Thoracic aorta (tissue), 2 donors: ENCODE measurements around the gene REL. TPM values are rescaled to one million over a fixed set of nuclear protein-coding genes. Genes with fewer than 3 reads are reported as not detected.

ENCODE experiments used
- ATAC-seq: fragments of 150-250 bp; one replicate; pipeline ENCODE4 v1.8.0; 2017; ENCODE audit warnings: low read depth; ENCODE audit not compliant: insufficient number of reproducible peaks, low FRiP score
- DNase-seq: peaks from one replicate; pipeline ENCODE4 v3.0.0-alpha.2; 2020; ENCODE audit warnings: low spot score
- H3K27ac ChIP-seq, 2 donors: fragments of 200-600 bp; sonication (generic); 1 replicate in 1 of 2; 2 replicates in 1 of 2; pipeline ENCODE4 v1.5.1; 2016; ENCODE audit warnings: mild to moderate bottlenecking in 2 of 2, moderate library complexity in 2 of 2
- H3K27me3 ChIP-seq: fragments of 200-600 bp; sonication (generic); replicated peaks from 2 replicates; pipeline ENCODE4 v1.6.0; 2016; ENCODE audit warnings: mild to moderate bottlenecking; ENCODE audit not compliant: insufficient read depth
- H3K36me3 ChIP-seq: fragments of 200-600 bp; sonication (generic); one replicate; pipeline ENCODE4 v1.5.1; 2016
- H3K4me1 ChIP-seq, 2 donors: fragments of 200-600 bp; sonication (generic); 1 replicate in 1 of 2; 2 replicates in 1 of 2; pipeline versions ENCODE4 v1.5.1 to v1.6.0; 2016; ENCODE audit warnings: low read depth in 2 of 2, mild to moderate bottlenecking in 1 of 2; ENCODE audit not compliant: control insufficient read depth in 1 of 2
- H3K4me3 ChIP-seq: fragments of 200-600 bp; sonication (generic); 2 replicates; pipeline ENCODE4 v1.5.1; 2016; ENCODE audit warnings: mild to moderate bottlenecking
- H3K9me3 ChIP-seq: fragments of 200-600 bp; sonication (generic); 2 replicates; pipeline ENCODE4 v1.5.1; 2016
- total RNA-seq, 2 donors: library from RNA; depleted of rRNA; stranded (reverse); fragments of >200 nt; gene quantifications; one replicate each; pipeline versions ENCODE4 v1.1.0 to v1.2.3, GENCODE V29; 2016
- TF ChIP-seq, protein P1 (sequence below): fragments of 200-600 bp; sonication (generic); IDR thresholded peaks from one replicate; pipeline ENCODE4 v1.5.1; 2019; ENCODE audit warnings: antibody characterized with exemption

REL gene
- total RNA-seq, 2 donors from 2014 or later: 15.7 to 26.9 TPM

DNA sequence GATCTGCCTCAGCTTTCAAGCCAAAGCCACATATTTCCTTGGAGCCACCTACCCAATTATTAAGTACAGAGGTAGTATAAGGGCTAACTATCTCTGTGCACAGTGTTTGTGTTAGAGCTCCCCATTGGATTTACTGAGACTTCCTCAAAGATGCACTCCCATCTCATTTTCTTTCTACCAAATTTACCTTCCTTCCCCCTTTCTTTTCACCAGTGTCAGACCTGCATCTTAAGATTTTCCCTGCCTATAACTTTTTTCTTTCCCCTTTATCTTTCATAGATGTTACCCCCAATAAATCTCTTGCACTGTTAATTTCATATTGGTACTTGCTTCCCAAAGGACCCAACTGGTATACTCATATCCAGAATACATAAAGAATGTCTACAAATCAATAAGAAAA is 5.9 kb upstream of the REL start:
- TF ChIP-seq, protein P1, sequence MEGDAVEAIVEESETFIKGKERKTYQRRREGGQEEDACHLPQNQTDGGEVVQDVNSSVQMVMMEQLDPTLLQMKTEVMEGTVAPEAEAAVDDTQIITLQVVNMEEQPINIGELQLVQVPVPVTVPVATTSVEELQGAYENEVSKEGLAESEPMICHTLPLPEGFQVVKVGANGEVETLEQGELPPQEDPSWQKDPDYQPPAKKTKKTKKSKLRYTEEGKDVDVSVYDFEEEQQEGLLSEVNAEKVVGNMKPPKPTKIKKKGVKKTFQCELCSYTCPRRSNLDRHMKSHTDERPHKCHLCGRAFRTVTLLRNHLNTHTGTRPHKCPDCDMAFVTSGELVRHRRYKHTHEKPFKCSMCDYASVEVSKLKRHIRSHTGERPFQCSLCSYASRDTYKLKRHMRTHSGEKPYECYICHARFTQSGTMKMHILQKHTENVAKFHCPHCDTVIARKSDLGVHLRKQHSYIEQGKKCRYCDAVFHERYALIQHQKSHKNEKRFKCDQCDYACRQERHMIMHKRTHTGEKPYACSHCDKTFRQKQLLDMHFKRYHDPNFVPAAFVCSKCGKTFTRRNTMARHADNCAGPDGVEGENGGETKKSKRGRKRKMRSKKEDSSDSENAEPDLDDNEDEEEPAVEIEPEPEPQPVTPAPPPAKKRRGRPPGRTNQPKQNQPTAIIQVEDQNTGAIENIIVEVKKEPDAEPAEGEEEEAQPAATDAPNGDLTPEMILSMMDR: no peak
- H3K4me1 ChIP-seq: no peaks in the 10 kb centered on the region
- DNase-seq: no peak
- H3K4me3 ChIP-seq: no peak overlapping the region
- H3K9me3 ChIP-seq: no peaks in the 10 kb centered on the region
- no peaks in the 10 kb centered on the region for H3K36me3 ChIP-seq
- no peak overlapping the region for H3K27ac ChIP-seq
- no peak for ATAC-seq
- H3K27me3 ChIP-seq: no peaks in the 10 kb centered on the region

DNA sequence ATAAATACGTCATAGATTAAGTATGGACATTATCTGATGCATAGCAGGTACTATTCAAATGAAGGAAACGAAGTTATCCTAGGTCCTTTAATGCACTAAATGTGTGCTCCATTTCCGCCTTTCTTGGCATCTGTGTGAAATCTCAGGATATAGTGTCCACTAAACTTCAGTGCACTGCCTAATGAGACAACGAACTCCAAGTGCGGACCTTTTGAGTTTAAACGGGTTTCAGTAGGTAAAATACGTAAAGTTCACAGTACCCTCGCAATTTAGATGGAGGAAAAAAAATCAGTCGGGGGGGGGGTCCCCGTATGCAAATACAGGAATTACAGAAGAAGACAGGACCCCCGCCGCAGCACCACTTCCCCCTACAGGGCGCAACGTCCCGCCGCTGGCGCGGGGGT is 729 bp upstream of the REL start:
- no peaks in the 10 kb centered on the region for H3K9me3 ChIP-seq
- DNase-seq: no peak
- ATAC-seq: peak; percentile 24

DNA sequence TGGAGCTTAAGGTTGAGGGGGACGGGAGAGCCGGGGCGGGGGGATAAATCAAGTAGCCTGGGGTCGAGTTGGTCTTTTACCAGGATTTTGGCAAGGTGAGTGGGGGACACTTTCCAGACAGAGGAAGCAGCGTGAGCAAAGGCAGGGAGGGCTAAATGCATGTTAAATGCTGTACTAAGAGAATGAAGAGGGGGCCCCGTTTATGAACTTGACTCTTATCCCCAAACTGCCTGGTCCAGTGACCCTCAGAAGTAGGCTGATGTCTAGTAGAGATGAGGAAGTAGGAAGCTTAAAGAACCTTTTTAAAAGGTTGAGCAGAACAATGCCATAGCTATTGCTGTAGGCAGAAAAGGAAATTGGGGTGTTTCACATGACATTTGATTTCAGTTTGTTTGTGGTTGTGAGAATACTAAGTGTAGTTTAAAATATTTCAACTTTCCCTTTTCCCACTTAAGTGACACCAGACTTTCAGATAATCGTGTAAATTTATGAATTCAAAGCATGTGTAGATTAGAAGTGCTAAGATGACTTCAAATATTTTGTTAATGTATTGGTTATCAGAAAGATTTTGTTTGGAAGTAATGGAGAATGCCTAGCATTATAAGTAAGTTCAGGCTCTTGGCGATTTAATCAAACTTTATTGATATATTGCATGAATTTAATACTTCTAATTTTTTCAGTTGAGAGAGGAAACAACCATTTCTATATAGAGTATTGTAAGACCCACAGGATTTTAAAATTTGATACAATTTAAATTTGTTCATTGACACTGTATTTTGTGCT is 1.8 kb downstream of the REL start:
- TF ChIP-seq, protein P1: no peak
- peak overlapping the region in 1 of 2 donors; percentile 86 for H3K27ac ChIP-seq
- peak overlapping the region; percentile 85 for H3K4me3 ChIP-seq
- ATAC-seq (no peak), DNase-seq (no peak)
- peaks cover 17 to 23% of the 10 kb centered on the region in 2 donors for H3K4me1 ChIP-seq
- no peaks in the 10 kb centered on the region for H3K27me3 ChIP-seq
- no peaks in the 10 kb centered on the region for H3K36me3 ChIP-seq
- no peaks in the 10 kb centered on the region for H3K9me3 ChIP-seq

More for the DNA sequence above, 729 bp upstream of the REL start:
- Histone ChIP-seq H3K4me3 (peak overlapping the region; percentile 85), H3K4me1 (peaks cover 6 to 23% of the 10 kb centered on the region in 2 donors), H3K27me3 (no peaks in the 10 kb centered on the region), H3K27ac (peak overlapping the region; percentile 86 to 93), H3K36me3 (no peaks in the 10 kb centered on the region)
- TF ChIP-seq, protein P1: peak; percentile 23

DNA sequence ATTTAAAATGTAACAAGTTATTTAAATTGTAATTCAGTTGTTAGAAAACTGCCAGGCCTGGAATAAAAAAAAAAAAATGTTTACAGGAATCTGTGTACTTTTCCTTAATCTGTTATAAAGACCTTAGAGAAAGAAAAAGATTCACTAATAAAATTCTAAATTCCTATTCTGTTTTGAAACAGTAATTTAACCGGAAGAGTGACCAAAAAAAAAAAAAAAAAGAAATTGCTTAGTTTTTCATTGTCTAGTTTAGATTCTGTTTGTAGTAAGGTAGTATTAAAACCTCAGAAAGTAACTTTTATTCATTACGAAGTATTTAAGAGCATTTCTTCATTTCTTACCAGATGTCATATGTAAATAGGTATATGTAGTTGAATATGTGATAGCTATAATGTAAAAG is 2.5 kb downstream of the REL start:
- no peak for ATAC-seq
- H3K4me1 ChIP-seq: peaks cover 17 to 23% of the 10 kb centered on the region in 2 donors
- H3K36me3 ChIP-seq: no peaks in the 10 kb centered on the region
- no peak for DNase-seq
- TF ChIP-seq, protein P1: no peak
- H3K27me3 ChIP-seq: no peaks in the 10 kb centered on the region
- H3K9me3 ChIP-seq: no peaks in the 10 kb centered on the region
- no peak overlapping the region for H3K27ac ChIP-seq
- peak overlapping the region; percentile 85 for H3K4me3 ChIP-seq

DNA sequence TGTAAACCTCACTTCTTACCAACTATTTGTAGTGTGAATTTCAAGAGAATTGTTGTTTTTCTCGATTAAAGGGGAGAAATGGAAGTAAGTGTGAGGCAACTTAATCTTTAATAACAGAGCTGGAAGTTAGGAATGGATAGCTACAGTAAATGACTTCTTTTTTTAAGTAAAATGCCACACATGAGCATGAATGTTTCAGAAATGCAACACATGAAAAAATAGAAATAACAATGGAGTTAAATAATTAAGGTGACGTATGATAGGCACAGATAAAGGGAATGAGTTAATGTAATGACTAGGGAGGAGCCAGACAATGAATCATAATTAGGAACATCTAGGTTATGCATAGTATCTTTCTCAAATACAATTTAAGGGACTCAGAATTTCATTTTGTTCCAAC is 3.4 kb downstream of the REL start:
- peaks cover 17 to 23% of the 10 kb centered on the region in 2 donors for H3K4me1 ChIP-seq
- H3K27me3 ChIP-seq: no peaks in the 10 kb centered on the region
- H3K27ac ChIP-seq: no peak overlapping the region
- no peaks in the 10 kb centered on the region for H3K9me3 ChIP-seq
- DNase-seq: no peak
- TF ChIP-seq, protein P1: no peak
- H3K4me3 ChIP-seq: peak overlapping the region; percentile 8
- ATAC-seq: no peak
- H3K36me3 ChIP-seq: no peaks in the 10 kb centered on the region
